DND-41 (cell line): ENCODE measurements around the gene AKR1B15.

Source experiments
- EZH2 ChIP-seq: IDR thresholded peaks from 3 replicates; pipeline ENCODE4 v1.6.1; 2012; ENCODE audit warnings: borderline replicate concordance, low read depth, mild to moderate bottlenecking, moderate library complexity, low read length, inconsistent platforms; ENCODE audit not compliant: severe bottlenecking
- TF ChIP-seq, protein P1 (sequence below): IDR thresholded peaks from 2 replicates; pipeline ENCODE4 v1.5.1; 2012; ENCODE audit warnings: borderline replicate concordance, low read length, moderate library complexity, mild to moderate bottlenecking; ENCODE audit not compliant: poor library complexity, severe bottlenecking; ENCODE audit errors: extremely low read depth

- TF ChIP-seq, protein P1, sequence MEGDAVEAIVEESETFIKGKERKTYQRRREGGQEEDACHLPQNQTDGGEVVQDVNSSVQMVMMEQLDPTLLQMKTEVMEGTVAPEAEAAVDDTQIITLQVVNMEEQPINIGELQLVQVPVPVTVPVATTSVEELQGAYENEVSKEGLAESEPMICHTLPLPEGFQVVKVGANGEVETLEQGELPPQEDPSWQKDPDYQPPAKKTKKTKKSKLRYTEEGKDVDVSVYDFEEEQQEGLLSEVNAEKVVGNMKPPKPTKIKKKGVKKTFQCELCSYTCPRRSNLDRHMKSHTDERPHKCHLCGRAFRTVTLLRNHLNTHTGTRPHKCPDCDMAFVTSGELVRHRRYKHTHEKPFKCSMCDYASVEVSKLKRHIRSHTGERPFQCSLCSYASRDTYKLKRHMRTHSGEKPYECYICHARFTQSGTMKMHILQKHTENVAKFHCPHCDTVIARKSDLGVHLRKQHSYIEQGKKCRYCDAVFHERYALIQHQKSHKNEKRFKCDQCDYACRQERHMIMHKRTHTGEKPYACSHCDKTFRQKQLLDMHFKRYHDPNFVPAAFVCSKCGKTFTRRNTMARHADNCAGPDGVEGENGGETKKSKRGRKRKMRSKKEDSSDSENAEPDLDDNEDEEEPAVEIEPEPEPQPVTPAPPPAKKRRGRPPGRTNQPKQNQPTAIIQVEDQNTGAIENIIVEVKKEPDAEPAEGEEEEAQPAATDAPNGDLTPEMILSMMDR, result no peak
- TF ChIP-seq EZH2, result no peak
These were observed 14.3 kb upstream of the AKR1B15 start for GRCh38 chr7:134534633-134535032.
